HCEC 1CT (cell line): ENCODE measurements around the gene METTL25.
"Not testable (repeated sequence)": the region's sequence is repeated elsewhere in the genome, so short reads cannot be mapped to it uniquely, and the experiment has no call there.

Source experiments
- DNase-seq: peaks from one replicate; pipeline ENCODE4 v3.0.0-alpha.2; 2017

Gene METTL25, protein sequence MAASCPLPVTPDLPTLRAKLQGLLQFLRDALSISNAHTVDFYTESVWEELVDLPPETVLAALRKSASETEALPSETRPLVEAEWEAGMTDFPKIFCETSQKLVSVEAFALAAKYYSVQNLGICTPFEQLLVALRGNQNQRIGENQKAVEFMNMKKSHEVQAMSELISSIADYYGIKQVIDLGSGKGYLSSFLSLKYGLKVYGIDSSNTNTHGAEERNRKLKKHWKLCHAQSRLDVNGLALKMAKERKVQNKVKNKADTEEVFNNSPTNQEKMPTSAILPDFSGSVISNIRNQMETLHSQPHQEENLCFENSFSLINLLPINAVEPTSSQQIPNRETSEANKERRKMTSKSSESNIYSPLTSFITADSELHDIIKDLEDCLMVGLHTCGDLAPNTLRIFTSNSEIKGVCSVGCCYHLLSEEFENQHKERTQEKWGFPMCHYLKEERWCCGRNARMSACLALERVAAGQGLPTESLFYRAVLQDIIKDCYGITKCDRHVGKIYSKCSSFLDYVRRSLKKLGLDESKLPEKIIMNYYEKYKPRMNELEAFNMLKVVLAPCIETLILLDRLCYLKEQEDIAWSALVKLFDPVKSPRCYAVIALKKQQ

DNA sequence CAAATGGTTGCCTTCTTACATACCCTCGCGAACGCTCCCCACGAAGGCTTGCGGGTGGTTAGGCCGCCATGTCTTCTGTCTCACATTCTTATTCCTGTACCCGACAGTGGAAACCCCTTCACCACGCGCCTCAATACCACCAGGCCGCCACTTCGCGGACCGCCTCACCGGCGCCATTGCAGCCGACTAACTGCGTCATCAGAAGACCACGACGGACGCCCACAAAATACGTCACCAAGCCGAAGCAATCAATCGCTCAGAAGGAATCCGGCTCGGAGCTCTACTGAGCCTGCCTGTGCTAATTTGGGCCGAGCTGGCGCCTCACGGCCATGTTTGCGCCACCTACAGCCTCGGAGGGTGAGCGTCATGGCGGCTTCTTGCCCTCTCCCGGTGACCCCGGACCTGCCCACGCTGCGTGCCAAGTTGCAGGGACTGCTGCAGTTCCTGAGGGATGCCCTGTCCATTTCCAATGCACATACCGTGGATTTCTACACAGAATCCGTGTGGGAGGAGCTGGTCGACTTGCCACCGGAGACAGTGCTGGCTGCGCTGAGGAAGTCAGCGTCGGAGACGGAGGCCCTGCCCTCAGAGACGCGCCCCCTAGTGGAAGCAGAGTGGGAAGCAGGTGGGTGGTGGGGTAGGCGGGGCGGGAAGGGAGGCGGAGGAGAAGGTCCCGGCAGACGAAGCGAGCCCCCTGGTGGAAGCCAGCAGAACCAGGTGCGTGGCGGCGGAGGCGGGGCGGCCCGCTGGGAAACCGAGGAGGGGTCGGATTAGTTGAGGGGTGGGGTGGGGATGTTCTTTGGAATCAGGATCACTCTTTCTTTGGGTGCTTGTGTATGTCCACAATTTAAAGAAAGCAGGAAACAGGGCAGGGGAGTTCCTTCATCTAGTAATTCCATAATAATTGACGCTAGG is at the start of gene METTL25, which contains the start of gene CCDC59:
Gene METTL25 (plus strand): TSS at position 330 of the 915 bp plus-strand sequence. CDS start 37 bp downstream, at position 367.
Gene CCDC59 (minus strand): TSS at position 188 of the 915 bp plus-strand sequence. CDS start 11 bp downstream, at position 177.
- peak; percentile 99 for DNase-seq

DNA sequence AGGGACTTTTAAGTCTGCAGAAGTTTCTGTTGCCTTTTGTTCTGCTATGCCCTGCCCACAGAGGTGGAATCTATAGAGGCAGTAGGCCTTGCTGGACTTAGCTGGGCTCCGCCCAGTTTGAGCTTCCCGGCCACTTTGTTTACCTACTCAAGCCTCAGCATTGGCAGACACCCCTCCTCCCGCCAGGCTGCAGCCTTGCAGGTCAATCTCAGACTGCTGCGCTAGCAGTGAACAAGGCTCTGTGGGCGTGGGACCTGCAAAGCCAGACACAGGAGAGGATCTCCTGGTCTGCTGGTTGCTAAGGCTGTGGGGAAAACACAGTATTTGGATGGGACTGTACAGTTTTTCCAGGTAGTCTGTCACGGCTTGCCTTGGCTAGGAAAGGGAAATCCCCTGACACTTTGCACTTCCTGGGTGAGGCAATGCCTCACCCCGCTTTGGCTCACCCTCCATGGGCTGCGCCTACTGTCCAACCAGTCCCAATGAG is 43.9 kb upstream of the METTL25 start:
- no peak for DNase-seq

- no peak for DNase-seq
These were observed 39.1 kb upstream of the METTL25 start for GRCh38 chr12:82319276-82319675.

DNA sequence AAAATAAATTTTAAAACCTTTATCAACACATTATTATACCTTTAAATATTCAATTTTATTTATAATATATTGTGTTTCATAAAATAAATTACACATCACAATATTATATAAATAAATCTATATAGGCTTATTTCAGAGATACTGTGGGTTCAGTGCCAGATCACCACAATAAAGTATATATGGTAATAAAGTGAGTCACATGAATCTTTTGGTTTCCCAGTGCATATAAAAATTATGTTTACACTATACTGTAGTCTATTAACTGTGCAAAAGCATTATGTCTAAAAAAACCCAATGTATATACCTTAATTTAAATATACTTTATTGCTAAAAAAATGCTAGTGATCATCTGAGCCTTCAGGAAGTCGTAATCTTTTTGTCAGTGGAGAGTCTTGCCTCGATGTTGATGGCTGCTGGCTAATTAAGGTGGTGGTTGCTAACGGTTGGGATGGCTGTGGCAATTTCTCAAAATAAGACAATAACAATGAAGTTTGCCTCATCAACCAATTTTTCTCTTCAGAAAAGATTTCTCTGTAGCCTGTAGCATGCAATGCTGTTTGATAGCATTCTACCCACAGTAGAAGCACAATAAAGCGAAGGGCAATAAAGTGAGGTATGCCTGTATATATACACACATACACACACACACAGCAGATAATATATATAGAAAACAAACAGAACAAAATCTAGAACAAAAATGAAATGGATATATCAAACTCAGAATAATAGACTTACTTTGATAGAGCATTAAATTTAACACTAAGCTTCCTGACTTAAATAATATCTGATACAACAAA is 32.6 kb upstream of the METTL25 start:
- DNase-seq: no peak

DNA sequence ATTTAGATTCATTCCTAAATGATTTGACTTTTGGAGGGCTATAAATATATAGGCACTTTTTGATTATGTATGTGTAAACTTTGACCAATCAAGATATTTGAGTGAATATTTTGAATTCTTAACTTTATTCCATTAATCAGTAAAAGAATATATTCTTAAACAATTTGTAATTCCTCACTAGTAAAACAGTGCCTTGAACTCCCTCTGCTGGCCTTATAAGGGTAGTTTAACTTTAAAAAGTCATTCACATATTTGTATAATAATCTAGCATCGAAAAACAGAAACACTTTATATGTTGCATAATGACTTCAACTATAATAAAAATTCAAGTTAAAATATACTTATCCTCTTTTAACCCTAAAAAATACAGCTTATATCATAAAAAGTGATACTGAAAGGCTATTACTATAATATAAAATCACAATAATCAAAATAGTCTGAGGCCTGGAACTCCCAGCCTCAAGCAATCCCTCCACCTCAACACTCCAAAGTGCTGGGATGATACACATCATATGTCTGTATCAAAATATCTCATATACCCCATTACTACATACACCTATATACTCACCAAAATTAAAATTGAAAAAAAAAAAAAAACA is 31.3 kb upstream of the METTL25 start:
- peak; percentile 53 for DNase-seq

- no peak for DNase-seq
These were observed 30.5 kb upstream of the METTL25 start for GRCh38 chr12:82327861-82328260.

DNA sequence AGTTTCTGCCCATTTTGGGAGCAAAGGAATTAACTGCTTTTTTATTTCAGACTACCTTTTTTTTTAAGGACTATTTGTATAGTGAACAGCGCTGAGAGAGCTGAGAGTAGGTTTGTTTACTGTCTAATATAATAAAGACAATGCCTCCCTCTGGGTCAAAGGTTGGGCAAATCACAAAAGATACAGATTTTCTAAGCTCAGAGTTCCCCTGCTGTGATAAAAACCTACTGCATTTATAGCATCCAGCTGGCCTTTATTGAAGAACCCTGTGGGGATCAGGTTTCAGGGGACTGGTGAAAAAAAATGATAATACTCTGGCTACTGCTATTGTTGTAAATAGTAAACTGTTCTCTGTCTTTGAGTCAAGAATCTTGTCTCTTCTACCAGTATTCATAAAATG is 28.8 kb upstream of the METTL25 start:
- no peak for DNase-seq

GRCh38 chr12:82350161-82350560 is 8.2 kb upstream of the METTL25 start:
- no peak for DNase-seq

- no peak for DNase-seq
These were observed 6.9 kb upstream of the METTL25 start for GRCh38 chr12:82351390-82351789.

DNA sequence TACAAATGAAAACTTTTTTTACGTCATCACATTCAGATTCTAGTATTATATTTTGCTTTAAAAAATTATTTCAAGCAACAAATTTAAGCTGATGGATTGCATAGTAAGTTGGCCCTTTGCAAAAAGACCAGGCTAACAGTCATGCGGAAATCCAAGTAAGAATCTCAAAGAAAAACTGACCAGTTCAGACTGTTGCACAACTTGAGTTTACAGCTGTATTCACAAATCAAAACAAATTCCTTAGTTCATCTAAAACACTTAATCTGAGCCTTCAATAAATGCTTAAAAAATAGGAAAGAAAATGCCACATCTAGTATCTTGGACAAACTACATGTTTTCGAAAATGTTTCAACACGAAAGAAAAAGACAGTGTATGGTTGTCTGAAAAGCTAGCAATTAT is 989 bp upstream of the METTL25 start:
- DNase-seq: no peak

- DNase-seq: no peak
These were observed 507 bp upstream of the METTL25 start for GRCh38 chr12:82357845-82358199.

DNA sequence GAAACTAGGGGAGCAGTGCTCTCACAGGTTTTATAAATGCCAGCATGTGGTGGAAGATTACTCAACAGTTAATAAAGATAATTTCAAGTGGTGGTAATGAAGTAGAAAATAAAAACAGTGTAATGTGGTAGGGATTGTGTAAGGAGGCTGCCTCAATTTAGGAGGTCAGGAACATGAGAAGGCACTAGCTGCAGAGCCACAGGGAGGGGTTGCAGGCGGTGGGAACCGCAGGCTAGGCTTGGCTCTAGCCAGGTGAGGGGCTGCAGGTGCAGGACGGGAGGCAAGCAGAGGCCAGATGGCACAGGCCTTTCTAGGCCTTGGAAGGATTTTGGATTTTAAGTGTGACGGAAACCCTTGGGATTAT is 768 bp downstream of the METTL25 start:
- DNase-seq: no peak

DNA sequence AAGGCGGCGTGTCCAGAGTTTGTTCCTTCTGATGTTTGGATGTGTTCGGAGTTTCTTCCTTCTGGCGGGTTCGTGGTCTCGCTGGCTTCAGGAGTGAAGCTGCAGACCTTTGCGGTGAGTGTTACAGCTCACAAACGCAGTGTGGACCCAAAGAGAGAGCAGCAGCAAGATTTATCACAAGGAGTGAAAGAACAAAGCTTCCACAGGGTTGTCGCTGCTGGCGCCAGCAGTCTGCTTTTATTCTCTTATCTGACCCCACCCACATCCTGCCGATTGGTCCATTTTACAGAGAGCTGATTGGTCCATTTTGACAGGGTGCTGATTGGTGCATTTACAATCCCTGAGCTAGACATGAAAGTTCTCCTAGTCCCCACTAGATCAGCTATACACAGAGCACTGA is 2.5 kb downstream of the METTL25 start:
- not testable (repeated sequence) for DNase-seq

DNA sequence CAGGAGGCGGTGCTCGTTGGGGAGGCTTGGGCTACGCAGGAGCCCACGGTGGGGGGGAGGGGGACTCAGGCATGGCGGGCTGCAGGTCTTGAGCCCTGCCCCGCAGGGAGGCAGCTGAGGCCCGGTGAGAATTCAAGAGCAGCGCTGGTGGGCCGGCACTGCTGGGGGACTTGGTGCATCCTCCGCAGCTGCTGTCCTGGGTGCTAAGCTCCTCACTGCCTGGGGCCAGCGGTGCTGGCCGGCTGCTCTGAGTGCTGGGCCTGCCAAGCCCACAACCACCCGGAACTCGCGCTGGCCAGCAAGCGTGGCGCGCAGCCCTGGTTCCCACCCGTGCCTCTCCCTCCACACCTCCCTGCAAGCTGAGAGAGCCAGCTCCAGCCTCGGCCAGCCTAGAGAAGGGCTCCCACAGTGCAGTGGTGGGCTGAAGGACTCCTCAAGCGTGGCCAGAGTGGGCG is 3.2 kb downstream of the METTL25 start:
- no peak for DNase-seq

GRCh38 chr12:82363990-82364389 is 5.7 kb downstream of the METTL25 start:
- DNase-seq: no peak

DNA sequence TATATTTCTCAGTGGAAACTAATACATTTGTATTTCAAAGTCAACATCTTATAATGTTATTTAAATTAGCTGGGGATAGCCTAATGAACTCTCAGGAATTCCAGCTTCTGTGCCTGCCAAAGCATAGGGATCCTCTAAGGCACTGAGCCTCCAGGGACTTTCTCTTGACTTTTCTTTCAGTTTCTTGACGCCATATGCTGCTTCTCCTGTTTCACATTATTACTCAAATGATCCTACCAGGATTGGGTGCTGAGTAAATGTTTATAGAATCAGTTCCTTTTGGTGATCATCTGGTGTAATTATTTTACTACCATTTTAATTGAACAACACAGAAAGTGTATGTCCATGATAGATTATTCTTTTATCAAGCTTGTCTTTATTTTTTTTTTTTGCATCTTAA is 7.9 kb downstream of the METTL25 start:
- no peak for DNase-seq

DNA sequence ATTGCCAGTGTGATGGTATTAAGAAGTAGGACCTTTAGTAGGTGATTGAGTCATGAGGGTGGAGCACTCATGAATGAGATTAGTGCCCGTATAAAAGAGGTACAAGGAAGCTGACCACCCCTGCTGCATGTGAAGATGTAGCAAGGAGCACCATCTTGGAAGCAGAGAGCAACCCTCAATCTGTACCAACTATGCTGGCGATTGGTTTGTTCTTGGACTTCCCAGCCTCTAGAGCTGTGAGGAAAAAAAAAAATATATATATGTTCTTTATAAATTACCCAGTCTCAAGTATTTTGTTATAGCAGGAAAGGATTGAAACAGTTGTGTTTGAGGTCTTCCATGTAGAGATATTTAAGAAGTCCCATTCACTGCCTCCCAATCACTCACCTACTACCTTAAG is 16.9 kb downstream of the METTL25 start:
- no peak for DNase-seq

DNA sequence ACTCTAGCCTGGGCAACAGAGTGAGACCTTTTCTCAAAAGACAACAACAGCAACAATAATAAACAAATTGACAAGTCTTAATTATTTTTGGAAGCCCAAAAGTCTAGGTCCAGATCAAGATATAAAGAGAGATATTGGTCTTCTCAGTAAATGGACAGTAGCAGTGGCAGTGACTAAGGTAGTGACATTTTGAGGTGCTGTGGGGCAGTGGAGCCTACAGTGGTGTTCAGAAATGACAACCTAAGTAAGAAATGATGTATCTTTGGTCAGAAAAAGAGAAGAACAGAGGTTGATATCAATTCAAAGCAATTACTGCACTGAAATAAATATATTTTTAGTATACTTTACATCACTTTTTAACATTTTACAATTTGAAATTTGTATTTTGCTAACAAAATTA is 20.7 kb downstream of the METTL25 start:
- DNase-seq: no peak

DNA sequence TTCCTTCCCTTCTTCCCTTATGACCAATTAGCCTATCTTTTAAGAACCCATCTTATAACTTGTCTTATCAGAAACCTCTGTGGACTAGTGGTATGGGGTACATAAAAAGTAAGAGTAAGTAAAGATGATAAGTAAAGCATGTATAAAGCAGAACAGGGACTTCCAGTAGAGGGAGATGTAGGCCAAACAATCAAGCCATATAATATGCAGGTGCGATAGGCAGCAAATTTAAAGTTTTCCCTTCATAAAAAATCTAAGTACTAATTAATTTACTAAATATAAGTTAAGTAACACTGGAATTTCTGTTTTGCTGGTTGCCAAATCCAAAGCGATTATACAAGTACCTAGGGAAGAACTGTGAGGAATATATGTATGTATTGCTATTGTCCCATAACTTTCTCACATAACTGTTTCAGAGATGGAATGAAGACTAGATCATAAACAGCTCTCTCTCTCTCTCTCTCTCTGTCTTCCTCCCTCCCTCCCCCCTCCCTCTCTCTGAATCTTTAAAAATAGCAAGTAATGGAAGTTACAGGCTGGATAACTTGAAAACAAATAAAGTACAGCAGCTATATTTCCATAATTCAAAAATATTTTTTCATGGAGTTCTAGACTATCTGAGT is 25.7 kb downstream of the METTL25 start:
- DNase-seq: peak; percentile 36

- DNase-seq: no peak
These were observed 40.5 kb downstream of the METTL25 start for GRCh38 chr12:82398879-82399278.

DNA sequence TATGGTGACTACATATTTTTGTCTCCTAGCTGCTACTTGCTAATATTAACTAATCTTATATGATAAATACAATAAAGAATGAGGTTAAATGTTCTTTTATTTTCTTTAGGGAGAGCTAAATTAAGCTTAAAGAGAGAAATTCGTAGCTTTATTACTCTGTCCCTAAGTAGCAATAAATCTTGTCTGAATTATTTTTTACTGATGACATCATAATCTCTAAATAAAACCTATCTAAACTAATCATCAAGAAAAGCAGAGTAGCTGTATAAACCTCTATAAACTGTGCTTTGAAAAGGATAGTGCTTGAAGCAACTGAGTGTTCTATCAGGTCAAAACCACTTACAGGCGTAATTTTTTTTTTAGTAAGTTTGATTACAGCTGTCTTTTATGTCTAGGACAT is 42.5 kb downstream of the METTL25 start:
- no peak for DNase-seq
